ENCODE measurements around the gene SPRR3.

The SPRR3 gene

DNA sequence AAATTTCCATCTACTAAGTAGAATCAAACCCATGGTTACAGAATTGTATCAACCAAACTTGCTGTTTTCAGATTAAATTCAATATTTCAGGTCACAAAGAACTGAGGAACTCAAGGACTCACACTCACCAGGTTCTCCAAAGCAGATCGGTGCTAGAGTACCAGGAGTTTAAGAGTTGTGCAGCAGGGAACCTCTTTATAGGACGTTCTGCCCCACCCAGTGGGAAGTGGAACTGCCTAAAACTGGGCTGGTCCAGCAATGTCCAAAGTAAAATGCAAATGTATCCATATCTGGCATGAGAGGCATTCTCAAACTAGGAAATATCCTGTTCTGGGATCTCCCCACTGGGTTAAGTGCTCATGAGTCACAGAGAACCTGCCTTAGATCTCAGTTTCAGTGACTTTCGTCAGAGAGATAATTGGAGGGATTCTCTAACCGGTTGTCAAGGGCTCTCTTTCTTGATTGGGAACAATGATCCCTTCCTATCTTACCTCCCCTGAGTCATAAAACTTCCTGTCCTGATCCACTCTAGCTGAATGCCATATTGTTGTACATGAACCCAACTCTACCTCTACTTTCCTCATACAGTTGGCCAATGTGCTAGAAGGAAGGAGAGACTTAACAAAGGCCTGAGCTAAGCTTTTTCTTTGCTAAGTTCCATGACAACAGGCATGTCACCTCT, 39.5 kb downstream of the SPRR3 start, which contains the start of gene SPRR2D:
Gene SPRR2D (minus strand): TSS at position 171 of the 682 bp plus-strand sequence. CDS start 774 bp downstream, outside the sequence.
- no peak for DNase-seq (ENCODE audit: extremely low read depth in 1 of 2, low read depth in 1 of 2)

GRCh38 chr1:153049211-153049610, 47.7 kb downstream of the SPRR3 start:
- DNase-seq (ENCODE audit: extremely low read depth in 1 of 2, low read depth in 1 of 2): no peak

Measured in stimulated activated CD8-positive, alpha-beta memory T cell treated with anti-CD3 and anti-CD28 coated beads, Interleukin-7, amount 100 ng/mL, for 48 hours (primary cell).